K562 (cell line): ENCODE data around the gene ADPRM.

Source experiments
- POLR3A ChIP-seq: IDR thresholded peaks from 2 replicates; pipeline ENCODE4 v1.6.1; 2011; ENCODE audit warnings: borderline replicate concordance, mild to moderate bottlenecking, moderate library complexity; ENCODE audit not compliant: insufficient read length, insufficient read depth; ENCODE audit errors: extremely low read depth
- ZNF3 ChIP-seq: fragments of 250-450 bp; sonication (Bioruptor Pico); IDR thresholded peaks from 2 replicates; pipeline ENCODE4 v1.5.0; 2021; ENCODE audit warnings: mild to moderate bottlenecking, moderate library complexity
- ZNF507 ChIP-seq: conservative IDR thresholded peaks from 2 replicates; pipeline ENCODE4 v1.6.1; 2017; ENCODE audit warnings: missing genetic modification characterization, missing compliant biosample characterization
- ZNF696 ChIP-seq: fragments of 250-450 bp; sonication (Bioruptor Pico); conservative IDR thresholded peaks from 2 replicates; pipeline ENCODE4 v1.4.0; 2020; ENCODE audit warnings: mild to moderate bottlenecking, moderate library complexity

GRCh38 chr17:10756619-10757018 is 59.2 kb downstream of the ADPRM start:
- TF ChIP-seq ZNF696 (no peak), POLR3A (no peak), ZNF3 (CRISPR knock-in tag) (no peak), ZNF507 (no peak)
